Esophagus muscularis mucosa (tissue), 3 donors: Measurements from ENCODE around the gene FAM181A.

Source experiments
- EP300 ChIP-seq: sonication (generic); formaldehyde crosslinking; IDR thresholded peaks from one replicate; pipeline ENCODE4 v1.6.1; 2017; ENCODE audit warnings: antibody characterized with exemption
- POLR2AphosphoS5 ChIP-seq, 2 donors: sonication (generic); formaldehyde crosslinking; IDR thresholded peaks; one replicate each; pipeline ENCODE4 v1.6.1; 2017; ENCODE audit warnings: antibody characterized with exemption in 2 of 2

DNA sequence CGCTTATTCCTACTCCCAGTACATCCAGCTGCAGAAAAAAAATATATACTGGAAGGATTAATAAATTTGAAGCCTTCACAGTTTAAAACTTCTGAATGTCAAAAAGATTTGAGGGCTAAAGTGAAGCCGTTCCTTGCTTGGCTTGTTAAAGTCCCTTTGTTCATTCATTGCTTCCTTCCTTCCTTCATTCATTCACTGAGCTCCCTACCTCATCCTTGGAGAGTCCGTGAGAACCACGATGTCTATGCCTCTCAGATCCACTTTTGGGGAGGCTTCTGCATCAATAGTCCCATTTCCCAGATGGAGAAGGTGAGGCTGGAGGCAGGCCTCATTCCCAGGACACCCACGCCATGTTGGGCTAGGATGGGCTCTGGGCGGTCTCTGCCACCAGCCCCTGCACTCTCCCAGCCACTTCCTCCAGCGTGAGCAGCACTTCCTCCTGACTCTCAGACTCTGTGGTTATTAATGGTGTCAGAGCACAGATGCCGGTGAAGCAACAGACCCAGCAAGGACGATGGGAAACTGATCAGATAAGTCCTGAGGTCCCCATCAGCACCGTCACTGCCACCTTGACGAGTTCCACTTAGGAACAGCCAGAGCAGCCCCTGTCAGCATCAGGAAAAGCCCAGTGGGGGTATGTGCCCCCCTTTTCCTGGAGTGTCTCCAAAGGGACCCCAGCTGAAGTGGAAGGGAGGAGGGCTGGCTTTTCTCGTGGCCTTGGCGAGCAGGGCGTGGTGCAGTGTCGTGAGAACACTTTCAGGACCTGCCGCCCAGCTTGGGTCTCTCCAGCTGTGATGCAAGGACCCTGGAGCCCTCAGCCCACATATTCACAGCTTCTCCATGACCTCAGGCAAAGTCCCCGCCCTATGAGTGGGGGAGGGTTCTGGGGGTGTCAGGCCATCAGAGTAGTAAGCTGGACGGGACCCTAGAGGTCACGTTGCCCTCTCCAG, 28.0 kb downstream of the FAM181A start:
- no peak for TF ChIP-seq POLR2AphosphoS5 (IDR thresholded peaks at IDR 0.05)
- no peak for TF ChIP-seq EP300
